GM10266 (cell line): ENCODE results near the gene PPP2R5D.

ENCODE experiments used
- DNase-seq: peaks from one replicate; pipeline ENCODE4 v3.0.0; 2012; ENCODE audit errors: extremely low spot score
- CTCF ChIP-seq: IDR thresholded peaks from 2 replicates; pipeline ENCODE4 v1.5.1; 2012; ENCODE audit warnings: mild to moderate bottlenecking, low read depth; ENCODE audit not compliant: control insufficient read depth, insufficient read depth; ENCODE audit errors: missing control alignments

Gene PPP2R5D

GRCh38 chr6:43012364-43012763 is 28.0 kb downstream of the PPP2R5D start:
- no peak for TF ChIP-seq CTCF

GRCh38 chr6:43013097-43013842 is 28.9 kb downstream of the PPP2R5D start:
- DNase-seq = no peak
- no peak for TF ChIP-seq CTCF

More at GRCh38 chr6:43012364-43012763, 28.0 kb downstream of the PPP2R5D start:
- DNase-seq = no peak

- TF ChIP-seq CTCF = no peak
Observed at GRCh38 chr6:43013843-43014433, 29.6 kb downstream of the PPP2R5D start, which contains the start of the genes KLHDC3 and MEA1. Gene KLHDC3 (plus strand): TSS chr6:43014249. CDS start chr6:43017193, 2,944 bp downstream. Gene MEA1 (minus strand): TSS chr6:43013946. CDS start chr6:43013813, 133 bp downstream.

GRCh38 chr6:43014434-43014909 is 30.1 kb downstream of the PPP2R5D start:
- DNase-seq = no peak
- no peak for TF ChIP-seq CTCF

More at GRCh38 chr6:43013843-43014433, 29.6 kb downstream of the PPP2R5D start, which contains the start of the genes KLHDC3 and MEA1:
- DNase-seq = peak; percentile 99

GRCh38 chr6:43016176-43016942 is 32.0 kb downstream of the PPP2R5D start:
- no peak for DNase-seq
- TF ChIP-seq CTCF = no peak

GRCh38 chr6:43016943-43017334 is 32.6 kb downstream of the PPP2R5D start:
- no peak for DNase-seq

More at GRCh38 chr6:43016943-43017334, 32.6 kb downstream of the PPP2R5D start:
- no peak for TF ChIP-seq CTCF
